ENCODE results near the gene RAB11FIP4.
"Not testable (repeated sequence)": the region's sequence is repeated elsewhere in the genome, so short reads cannot be mapped to it uniquely, and the experiment has no call there.

The RAB11FIP4 gene

DNA sequence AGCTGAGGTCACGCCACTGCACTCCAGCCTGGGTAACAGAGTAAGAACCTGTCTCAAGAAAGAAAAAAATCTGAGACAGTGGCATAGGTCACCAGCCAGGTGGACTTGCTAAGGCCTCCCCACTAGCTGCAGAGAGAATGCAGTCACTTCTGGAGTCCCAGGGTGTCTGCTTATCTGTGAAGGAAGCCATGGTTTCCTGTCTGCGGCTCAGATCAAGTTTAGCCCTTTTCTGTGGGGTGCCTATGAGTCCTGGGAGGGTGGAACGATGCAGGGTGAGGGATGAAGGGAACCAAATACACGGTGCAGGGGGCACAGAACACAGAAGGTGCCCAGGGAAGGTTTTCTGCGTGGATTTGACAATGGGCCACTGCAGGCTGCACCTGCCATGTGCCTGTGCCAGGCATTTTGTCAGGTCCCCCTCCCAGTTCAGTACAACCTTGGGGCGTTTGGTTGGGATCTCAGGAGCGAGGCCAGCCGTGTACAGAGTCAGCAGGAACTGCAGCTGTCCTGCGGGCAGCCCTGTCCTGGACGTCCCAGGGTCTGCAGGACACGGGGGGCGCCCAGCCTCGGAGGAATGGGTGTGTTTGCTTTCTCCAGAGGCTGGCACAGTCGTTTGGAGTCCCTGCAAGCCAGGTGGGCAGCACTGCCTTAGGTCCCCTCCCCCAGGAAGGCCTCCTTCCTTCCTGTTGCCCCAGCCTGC is 41.8 kb downstream of the RAB11FIP4 start:
- no peak for DNase-seq (ENCODE audit: low read depth)

DNA sequence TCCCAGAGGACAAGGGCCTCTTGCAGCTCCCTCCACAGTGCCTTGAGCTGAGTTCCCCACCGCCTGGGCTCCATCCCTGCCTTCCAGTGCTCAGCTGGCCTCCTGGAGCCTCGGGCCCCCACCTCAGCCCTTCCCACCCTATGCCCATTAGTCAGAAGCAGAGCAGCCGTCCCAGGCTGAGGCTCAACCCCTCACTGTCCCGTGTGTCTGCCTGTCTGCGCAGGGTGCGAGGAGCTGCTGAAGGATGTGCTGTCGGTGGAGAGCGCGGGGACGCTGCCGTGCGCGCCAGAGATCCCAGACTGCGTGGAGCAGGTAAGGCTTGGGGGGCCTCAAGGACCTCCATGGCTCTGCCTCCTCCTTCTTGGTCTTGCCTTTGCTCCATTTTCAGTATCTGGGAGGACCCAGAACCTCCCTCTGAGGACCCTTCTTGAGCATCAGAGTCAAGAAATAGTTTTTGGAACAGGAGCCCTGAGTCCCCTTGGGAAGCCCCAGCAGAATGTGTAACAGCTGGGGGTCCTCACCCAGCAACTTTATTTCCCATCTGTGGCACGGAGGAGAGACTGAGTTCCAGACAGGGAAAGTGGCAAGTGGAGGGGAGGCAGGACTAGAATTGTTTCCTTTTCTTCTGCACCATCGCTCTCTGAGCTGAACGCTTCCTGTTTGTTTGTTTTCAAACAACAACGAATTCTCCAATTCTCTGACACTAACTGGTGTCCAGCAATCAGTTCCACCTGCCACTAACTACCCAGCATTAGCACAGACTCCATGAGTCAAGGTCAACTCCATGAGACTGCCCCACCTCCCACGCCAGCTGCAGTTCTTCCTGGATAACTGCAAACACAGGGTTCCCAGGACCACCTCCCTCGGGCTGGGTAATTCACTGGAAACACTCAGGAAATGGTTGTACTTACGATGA is 42.6 kb downstream of the RAB11FIP4 start:
- DNase-seq (ENCODE audit: low read depth): no peak

DNA sequence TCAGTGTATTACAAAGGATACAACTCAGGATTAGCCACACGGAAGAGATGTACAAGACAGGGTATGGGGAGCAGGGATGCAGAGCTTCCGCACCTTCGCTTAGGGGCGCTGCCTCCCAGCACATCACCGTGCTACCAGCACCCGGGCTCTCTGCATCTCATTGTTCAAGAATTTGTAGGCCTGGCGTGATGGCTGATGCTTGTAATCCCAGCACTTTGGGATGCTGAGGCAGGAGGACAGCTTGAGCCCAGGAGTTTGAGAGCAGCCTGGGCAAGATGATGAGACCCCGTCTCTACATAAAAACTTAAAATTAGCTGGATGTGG is 43.2 kb downstream of the RAB11FIP4 start:
- DNase-seq (ENCODE audit: low read depth): no peak

DNA sequence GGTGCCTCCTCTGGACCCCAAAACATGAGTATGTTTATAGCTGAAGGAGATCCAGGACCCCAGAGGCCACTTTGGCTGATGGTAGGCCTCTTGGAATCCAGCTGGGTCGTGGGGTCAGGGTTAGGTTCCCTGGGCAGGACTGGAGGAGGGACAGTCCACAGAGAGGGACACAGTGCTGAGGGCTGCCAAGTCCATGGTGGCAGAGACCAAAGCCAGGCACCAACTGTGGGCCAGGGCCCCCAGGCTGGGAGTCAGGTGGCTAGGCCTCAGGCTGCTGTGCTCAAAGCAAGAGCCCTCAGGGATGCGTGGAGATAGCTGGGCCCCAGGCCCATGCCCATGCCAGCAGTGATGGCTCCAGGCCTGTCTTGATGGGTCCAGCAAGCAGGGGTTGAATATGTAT is 44.1 kb downstream of the RAB11FIP4 start:
- no peak for DNase-seq (ENCODE audit: low read depth)

DNA sequence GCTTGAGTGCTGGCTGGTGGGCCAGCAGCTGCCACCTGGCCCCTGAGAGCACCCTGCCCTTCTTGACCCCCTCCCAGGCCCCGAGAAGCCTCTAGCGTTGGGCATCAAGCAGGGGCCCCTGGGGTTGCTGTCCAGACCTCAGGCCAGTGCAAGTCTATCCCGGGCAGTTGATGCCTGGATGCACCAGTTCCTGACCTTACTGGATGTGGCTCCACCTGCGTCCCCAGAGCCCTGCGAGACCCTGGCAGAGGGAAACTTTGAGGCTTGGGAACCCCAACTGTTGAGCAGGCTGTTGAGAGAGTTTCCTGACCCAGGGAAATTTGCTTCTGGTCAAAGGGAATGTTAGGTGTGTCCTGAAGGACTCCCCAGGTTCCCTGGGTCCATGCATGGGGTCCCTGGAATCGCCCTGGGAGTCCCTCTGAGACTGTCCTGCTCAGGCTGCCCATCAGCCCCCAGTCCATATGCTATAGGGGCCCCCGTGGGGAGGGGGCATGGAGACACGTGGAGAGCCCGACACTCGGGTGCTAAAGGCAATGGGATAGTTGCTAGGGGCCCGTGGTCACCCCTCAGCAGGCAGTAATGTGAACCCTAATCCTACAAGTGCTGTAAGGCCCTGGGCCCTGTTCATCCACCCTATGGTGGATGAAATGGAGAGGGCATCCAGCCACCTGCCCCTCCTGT is 46.4 kb downstream of the RAB11FIP4 start:
- no peak for DNase-seq (ENCODE audit: low read depth)

DNA sequence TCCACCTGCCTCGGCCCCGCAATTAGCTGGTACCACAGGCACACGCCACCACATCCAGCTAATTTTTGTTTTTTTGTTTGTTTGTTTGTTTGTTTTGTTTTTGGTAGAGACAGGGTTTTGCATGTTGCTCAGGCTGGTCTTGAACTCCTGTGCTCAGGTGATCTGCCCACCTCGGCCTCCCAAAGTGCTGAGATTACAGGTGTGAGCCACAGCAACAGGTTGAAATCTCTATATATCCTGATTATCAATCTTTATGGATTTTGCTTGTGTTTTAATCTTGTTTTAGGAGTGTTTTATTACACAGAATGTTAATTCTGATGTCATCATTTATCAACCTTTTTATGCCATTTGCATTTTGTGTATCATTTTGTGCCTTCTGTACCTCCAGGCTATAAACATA is 48.2 kb downstream of the RAB11FIP4 start:
- DNase-seq (ENCODE audit: low read depth): no peak

DNA sequence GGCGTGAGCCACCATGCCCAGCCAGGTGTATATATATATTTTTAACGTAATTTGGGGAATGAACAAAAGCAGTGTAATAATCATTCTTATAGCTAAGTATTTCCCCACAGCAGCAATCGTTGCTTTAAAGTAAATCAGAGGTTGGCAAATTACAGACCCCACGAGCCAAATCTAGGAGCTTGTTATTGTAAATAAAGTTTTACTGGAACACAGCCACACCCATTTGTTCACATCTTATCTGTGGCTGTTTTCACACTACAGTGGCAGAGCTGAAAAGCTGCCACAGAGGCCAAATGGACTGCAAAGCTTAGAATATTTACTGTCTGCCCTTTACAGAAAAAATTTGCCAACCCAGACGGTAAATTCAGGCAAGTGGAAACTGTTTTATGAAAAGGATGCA is 50.8 kb downstream of the RAB11FIP4 start:
- DNase-seq (ENCODE audit: low read depth): no peak

DNA sequence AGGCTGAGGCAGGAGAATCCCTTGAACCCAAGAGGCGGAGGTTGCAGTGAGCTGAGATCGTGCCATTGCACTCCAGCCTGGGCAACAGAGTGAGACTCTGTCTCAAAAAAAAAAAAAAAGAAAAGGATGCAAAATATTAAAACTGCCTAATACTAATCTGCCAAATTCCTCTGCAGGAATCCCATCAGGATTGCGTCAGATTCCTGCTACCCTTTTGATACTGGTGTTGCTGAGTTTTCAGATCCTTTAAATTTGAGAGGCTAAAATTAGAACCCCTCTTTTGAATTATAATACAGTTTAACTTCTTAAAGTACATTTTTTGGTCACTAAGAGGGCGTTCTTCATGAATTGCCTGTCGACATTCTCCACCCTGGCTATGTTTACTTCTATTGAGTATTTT is 51.4 kb downstream of the RAB11FIP4 start:
- not testable (repeated sequence) for DNase-seq (ENCODE audit: low read depth)

DNA sequence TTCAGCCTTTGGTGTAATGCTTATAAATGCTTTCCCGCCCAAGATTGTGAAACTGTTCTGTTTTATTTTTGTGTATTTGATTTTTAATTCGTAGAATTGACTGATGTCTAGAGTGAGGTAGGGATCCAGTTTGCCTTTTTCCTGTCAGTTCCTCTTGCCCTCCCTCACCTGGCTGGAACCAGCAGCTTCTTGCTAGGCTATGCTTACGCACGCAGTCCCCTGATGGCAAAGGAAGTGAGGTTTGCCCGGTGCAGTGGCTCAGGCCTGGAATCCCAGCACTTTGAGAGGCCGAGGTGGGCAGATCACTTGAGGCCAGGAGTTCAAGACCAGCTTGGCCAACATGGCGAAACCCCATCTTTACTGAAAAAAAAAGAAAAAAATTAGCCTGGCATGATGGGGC is 51.9 kb downstream of the RAB11FIP4 start:
- DNase-seq (ENCODE audit: low read depth): no peak

DNA sequence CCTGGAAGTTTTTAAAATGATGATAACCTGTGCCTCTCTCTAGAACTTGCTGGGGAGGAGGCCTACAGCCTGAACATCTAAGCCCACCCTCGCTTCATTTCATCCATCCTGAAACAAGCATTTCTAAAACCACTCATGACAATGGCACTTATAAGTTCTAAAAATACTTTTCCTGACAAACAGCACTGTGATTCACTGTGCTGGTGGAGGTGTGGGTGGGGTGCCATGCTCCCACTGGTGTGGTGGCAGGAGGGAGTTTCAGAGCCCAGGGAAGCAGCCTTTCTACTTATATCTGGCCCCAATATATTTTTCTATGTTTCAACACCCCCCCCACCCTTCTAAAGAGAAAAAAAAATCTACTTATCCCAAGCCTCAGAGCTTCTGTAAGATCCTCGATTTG is 52.6 kb downstream of the RAB11FIP4 start:
- no peak for DNase-seq (ENCODE audit: low read depth)

DNA sequence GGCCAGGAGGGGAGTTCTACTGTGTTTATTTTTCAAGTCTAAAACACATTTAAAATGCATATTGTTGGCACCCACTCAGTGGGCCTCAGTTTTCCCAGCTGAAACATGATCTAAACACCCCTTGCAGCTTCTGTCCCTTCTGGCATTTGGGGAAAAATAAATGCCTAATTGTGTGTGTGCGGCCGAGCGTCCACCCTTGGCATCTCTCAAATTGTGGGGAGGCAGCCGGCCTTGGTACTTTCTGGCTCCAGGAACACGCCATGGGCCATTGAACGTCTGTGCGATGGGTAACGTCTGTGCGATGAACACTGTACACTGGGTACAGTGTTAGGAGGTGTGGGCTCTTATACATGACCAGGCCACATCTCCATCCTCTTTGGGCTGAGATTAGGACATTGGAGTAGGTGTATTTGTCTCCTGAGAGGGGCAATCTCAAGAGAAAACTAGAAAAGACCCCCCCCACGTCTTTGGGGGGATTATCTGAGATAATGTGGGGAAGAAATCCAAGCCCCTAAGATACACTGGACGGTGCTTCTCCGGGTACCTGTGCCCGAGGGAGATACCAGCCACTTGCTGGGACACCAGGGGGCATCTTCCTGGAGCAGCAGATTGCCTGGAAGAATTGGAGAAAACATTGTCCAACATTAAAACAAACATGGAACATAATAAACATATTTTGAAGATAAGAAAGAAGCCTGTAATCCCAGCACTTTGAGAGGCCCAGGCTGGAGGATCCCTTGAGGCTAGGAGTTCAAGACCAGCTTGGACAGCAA is 54.9 kb downstream of the RAB11FIP4 start:
- no peak for DNase-seq (ENCODE audit: low read depth)

DNA sequence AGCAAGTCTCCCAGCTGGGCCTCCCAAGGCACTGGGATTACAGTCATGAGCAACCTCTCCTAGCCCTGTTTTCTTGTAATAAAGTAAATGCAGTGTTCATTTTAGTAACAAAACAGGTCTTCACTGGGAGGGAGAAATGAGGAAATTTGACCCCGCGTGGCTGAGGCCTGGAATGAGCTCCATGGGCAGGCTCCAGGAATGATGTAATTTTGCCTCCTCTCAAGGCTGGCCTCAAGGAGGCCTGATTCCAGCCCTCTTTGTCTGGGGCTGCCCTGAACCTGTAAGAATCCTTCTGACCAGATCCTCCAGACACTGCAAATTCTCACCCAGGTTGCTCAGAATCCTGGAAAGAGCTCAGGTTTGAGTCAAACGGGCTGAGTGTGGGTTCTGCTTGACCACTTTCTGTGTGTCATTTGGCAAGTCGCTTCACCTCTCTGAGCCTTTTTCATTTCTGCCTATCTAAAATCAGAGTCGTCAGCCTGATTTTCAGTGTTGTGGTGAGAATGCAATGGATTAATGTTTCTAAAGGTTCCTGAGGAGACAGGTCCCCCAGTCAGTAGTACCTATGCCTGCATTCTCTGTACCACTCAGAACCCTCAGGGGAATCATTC is 57.1 kb downstream of the RAB11FIP4 start:
- peak; percentile 31 for DNase-seq (ENCODE audit: low read depth)

DNA sequence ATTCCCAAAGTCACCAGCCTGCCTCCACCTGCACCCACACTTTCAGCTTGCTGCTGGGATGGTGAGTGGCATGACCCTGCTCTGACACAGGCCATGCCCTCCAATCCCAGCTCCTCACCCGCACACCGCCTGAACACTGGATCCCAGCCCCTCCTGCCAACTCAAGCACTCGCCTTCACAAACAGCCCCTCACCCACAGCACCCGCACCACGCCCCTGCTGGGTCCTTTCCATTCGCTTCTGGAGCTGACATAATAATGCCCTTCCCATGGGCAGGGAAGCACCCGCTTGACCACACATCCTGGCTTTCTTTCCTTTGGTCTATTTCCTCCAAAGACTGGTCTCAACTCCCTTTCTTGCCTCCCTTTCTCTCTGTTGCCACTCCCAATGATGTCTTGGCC is 57.6 kb downstream of the RAB11FIP4 start:
- no peak for DNase-seq (ENCODE audit: low read depth)

DNA sequence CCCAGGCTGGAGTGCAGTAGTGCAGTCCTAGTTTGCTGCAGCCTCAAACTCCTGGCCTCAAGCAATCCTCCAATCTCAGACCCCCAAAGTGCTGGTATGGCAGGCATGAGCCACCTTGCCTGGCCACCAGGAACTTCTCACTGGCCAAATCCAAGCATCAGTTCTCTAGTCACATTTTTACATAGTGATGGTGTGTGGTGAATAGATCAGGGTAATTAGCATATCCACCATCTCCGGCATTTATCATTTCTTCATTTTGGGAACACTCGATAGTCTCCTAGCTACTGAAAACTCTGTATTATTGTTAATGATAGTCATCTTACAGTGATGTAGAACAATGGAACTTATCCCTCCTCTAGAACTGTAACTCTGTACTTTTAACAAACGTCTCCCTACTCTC is 58.3 kb downstream of the RAB11FIP4 start:
- no peak for DNase-seq (ENCODE audit: low read depth)

DNA sequence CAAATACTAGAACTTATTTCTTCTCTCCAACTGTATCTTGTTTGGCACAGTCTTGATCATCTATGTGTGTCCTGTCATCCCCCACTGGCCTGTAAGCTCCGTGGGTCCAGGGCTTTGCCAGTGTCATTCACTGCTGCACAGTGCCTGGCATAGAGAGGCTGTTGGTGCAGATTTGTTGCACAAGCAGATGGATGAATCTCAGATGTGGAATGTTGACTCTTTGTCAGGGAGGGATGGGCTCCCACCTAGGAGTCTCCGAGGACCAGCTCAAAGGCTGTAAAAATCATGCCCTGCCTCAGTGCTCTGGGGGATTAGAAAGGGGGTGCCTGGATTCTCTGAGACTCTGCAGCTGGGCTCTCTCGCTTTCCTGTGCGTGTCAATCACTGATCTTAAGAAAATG is 60.6 kb downstream of the RAB11FIP4 start:
- no peak for DNase-seq (ENCODE audit: low read depth)

DNA sequence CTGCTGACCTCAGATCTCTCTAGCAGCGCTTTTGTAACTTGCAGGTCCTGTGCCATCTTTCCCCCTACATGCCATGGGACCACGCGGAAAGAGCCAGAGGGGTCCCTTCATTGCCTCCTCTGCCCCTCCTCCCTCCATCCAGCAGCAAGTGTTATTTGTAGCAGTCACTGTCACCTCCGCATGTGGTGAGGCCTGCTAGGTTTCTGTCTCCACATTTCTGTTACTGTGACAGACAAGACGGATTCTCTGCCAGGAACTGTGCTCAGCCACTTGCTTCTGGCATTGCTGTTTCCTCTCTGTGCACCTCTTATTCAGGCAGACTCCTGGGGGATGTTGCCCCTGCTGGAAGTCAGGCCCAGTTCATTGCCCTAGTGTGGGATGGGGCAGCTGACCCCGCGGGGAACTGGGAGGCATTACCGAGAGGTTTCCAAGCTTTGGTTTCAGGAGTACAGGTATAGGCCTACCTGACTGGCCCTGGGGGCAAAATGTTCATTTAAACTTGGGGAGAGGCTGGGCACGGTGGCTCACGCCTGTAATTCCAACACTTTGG is 61.2 kb downstream of the RAB11FIP4 start:
- no peak for DNase-seq (ENCODE audit: low read depth)

DNA sequence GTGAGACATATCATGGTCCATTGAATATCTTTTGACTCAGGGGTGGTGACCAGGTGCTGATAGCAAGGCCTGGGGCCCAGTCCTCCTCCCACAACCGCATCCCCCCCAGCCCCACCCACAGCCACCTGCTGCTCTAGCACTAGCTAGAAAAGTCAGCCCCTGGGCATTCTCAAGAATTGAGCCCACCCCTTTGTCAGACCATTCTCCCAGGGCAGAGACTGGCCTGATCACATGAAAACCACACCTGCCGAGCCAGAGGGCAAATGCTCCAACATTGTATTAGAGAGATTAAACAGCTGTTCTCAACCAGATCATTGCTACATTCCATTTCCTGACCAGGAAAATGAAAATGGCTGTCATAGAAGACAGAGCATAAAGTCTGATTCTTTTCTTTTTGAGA is 62.4 kb downstream of the RAB11FIP4 start:
- DNase-seq (ENCODE audit: low read depth): no peak

DNA sequence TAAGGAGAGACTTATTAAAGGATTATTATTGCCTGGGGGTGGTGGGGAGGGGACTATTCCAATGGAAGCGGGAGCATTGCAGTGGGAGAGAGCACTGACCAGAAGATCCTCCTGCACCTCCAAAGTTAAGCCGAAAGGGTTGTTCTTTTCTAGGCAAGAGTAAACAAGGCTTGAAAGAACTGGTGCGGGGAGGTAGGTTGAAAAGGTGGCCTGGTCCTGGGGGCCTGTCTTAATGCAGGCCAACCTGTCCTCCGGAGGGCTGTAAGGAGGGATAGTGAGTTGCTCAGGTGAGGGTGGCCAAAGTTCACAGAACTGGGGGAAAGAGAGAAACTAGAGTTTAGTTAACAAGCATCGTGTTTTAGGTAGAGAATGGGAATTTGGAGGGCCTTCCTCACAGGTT is 65.3 kb downstream of the RAB11FIP4 start:
- no peak for DNase-seq (ENCODE audit: low read depth)

DNA sequence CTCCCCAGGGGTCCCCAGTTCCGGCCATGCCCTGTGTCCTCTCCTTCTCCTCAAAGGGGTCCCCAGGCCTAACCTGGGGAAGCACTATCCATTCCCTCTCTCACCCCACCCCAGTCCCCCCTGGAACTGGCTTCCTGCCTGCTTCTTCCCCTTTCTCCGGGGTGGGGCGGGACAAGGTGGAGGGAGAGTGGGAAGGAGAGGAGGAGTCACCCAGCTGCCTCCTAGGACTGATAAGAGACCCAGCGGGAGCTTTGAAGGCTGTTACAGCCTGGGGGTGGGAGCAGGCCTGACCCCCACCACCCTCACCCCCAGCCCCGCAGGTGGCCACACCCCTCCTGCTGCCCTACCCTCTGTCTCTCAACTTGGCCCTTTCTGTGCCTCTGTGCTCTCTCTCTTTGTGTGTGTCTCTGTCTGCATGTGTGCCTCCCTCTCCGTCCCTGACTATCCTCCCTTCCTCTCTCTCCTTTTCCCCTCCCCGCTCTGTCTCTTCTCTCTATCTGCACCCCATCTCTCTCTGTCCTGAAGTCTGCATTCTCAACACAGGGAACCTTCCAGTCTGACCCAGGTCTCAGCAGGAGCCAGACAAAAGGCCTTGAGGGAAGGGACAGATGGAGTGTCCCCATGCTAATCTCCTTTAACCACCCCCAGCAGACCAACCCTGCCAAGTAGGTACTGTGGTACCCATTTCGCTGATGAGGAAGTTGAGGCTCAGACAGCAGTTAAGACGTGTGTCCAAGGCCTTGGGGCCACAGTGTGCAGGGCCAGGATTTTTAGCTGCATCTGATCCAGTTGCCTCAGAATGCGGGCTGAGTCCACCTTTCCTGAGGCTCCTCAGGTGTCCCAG is 66.1 kb downstream of the RAB11FIP4 start:
- DNase-seq (ENCODE audit: low read depth): no peak

DNA sequence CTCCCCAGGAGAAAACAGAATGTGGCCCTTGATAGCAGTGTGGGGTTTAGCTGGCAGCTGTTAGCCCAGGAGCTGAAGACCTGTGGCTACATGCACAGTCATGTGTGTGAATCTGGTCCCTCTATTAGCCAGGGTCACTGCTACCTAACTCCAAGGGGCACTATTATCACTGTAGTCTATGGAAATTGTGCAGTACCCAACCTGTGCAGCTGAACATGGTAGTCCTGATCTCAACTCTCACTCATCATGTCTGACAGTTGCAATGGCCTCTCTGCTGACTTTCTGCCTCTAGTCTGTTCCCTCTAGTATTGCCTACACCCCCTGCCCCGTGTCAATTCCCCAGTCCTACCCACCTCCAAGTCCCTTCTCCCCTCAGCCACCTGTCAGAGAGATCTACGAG is 67.4 kb downstream of the RAB11FIP4 start:
- DNase-seq (ENCODE audit: low read depth): no peak

DNA sequence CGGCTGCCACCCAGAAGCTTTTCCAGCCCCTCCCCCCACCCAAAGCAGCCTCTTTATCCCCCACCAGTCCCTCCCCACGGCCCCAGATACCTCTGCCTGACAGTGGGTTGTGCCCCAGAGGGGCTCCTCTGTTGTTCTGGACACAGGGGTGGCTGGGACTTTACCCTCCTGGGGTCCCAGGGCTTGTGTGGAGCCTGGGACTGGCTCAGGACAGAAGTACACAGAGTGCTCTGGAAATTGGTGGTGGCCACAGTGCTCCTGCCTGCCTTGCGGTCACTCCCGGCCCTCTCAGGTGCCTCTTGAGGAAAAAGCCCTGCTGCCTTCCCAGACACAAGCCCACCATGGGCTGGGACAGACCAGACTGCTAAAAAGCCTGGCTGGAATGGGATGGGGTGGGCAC is 68.2 kb downstream of the RAB11FIP4 start:
- no peak for DNase-seq (ENCODE audit: low read depth)
